ENCODE measurements around the gene CCDC6. TPM values are rescaled to one million over a fixed set of nuclear protein-coding genes. Genes with fewer than 3 reads are reported as not detected.

CCDC6 gene
- total RNA-seq, 1 donor from 2014 or later = 50.6 TPM

DNA sequence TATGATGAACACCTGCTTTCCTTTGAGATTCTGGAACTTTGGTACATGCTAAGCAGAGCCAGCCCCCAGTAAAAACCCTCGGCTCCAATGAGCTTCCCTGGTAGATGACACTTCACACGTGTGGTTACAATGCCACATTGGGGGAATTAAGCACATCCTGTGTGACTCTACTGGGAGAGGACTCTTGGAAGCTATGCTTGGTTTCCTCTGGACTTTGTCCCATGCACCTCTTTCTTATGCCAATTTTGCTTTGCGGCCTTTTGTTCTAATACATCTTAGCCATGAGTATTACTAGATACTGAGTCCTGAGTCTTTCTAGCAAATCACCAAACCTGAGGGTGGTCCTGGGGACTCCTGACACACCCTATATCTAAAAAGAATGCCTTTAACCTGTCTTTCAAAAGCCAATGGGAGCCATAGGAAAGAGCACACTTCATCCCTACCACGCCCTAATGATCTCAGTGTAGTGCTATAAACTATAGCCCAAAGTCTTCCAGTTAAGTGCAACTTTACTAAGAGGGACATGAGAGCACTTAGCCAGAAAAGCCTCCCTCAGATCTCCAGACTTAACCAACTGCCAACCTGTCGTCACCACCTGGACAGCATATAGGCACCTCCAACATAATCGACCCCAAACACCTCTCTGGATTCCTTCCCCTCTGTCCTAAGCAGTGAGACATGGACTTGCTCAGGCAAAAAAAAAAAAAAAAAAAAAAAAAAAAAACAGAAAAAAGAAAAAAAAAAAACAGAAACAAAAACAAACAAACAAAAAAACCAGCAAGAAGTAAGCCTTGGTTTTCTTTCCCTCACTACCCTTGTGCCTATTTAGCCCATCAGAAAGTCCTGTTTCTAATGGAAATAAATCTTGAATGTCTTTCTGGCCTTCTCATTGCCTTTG is 37.4 kb downstream of the CCDC6 start:
- H3K4me3 ChIP-seq = no peak overlapping the region
- TF ChIP-seq CTCF (IDR thresholded peaks at IDR 0.05) = no peak
- DNase-seq (no peak), ATAC-seq (peak; percentile 30 to 51)
- H3K36me3 ChIP-seq = no peaks in the 10 kb centered on the region
- H3K4me1 ChIP-seq = peaks cover 50% of the 10 kb centered on the region
- H3K27me3 ChIP-seq (ENCODE audit: low read depth) = no peaks in the 10 kb centered on the region
- H3K27ac ChIP-seq = no peak overlapping the region
- intact Hi-C loops (cut with DNase I) = no loop called here
- no peaks in the 10 kb centered on the region for H3K9me3 ChIP-seq

GRCh38 chr10:59867590-59867989 is 38.8 kb downstream of the CCDC6 start:
- no peak for TF ChIP-seq CTCF (IDR thresholded peaks at IDR 0.05)
- no peaks in the 10 kb centered on the region for H3K36me3 ChIP-seq
- H3K4me3 ChIP-seq = no peak overlapping the region
- intact Hi-C loops (cut with DNase I) = no loop called here
- ATAC-seq = no peak
- no peak overlapping the region for H3K27ac ChIP-seq
- H3K4me1 ChIP-seq = peaks cover 39% of the 10 kb centered on the region
- no peaks in the 10 kb centered on the region for H3K27me3 ChIP-seq (ENCODE audit: low read depth)
- H3K9me3 ChIP-seq = no peaks in the 10 kb centered on the region
- no peak for DNase-seq

DNA sequence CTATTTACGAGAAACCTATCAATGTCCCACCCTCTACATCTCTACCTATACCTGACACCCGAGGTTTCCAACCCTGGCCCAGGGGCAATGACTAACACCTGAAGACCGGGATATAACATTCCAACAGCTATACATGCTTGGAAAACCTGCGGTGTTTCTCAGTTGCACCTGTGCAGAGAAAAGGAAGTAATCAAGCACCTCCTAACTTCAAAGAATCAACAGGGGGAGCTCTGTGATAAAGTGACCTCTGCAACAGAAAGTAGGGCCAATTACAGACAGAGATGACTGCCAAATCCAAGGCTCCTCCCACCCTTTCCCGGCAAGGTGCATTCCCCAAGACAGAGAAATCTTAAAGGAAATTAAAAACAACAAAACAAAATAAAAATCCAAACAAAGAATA is 41.3 kb downstream of the CCDC6 start:
- Histone ChIP-seq H3K4me3 (no peak overlapping the region), H3K4me1 (peaks cover 32% of the 10 kb centered on the region), H3K36me3 (no peaks in the 10 kb centered on the region), H3K27ac (peak overlapping the region; percentile 42), H3K27me3 (ENCODE audit: low read depth) (no peaks in the 10 kb centered on the region), H3K9me3 (no peaks in the 10 kb centered on the region)
- peak; percentile 42 for TF ChIP-seq CTCF (IDR thresholded peaks at IDR 0.05)
- DNase-seq (no peak), ATAC-seq (peak; percentile 86 to 90)
- intact Hi-C loops (cut with DNase I) = no loop called here

- H3K4me1 ChIP-seq = peaks cover 32% of the 10 kb centered on the region
- H3K4me3 ChIP-seq = no peak overlapping the region
- no peaks in the 10 kb centered on the region for H3K36me3 ChIP-seq
- DNase-seq (no peak), ATAC-seq (peak; percentile 45 to 66)
- peak overlapping the region; percentile 42 for H3K27ac ChIP-seq
- no peak for TF ChIP-seq CTCF (IDR thresholded peaks at IDR 0.05)
- intact Hi-C loops (cut with DNase I) = no loop called here
- H3K27me3 ChIP-seq (ENCODE audit: low read depth) = no peaks in the 10 kb centered on the region
- H3K9me3 ChIP-seq = no peaks in the 10 kb centered on the region
Measured at GRCh38 chr10:59864141-59864962, 42.0 kb downstream of the CCDC6 start.

DNA sequence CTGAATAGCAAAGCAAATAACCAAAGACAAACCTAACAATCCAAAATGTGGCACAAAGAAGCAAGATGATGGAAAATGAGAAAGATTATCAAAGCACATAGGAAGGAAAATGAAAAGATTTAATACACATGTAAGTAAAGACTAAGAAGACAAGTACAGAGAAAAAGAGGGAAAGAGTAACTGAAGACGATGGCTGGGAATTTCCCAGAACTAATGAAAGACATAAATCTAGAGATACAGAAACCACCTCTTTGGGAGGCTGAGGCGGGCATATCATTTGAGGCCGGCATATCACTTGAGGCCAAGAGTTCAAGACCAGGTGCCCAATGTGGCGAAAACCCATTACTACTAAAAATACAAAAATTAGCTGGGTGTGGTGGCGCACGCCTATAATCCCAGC is 46.8 kb downstream of the CCDC6 start:
- Histone ChIP-seq H3K27me3 (ENCODE audit: low read depth) (no peaks in the 10 kb centered on the region), H3K9me3 (no peaks in the 10 kb centered on the region), H3K36me3 (no peaks in the 10 kb centered on the region), H3K4me1 (peaks cover 15% of the 10 kb centered on the region), H3K27ac (no peak overlapping the region), H3K4me3 (no peak overlapping the region)
- intact Hi-C loops (cut with DNase I) = no loop called here
- no peak for TF ChIP-seq CTCF (IDR thresholded peaks at IDR 0.05)
- no peak for ATAC-seq
- no peak for DNase-seq
